SKM-1 (cell line): ENCODE measurements around the gene RUSC1.
"Not testable (repeated sequence)": the region's sequence is repeated elsewhere in the genome, so short reads cannot be mapped to it uniquely, and the experiment has no call there.

Source experiments
- DNase-seq: peaks from one replicate; lab custom pipeline; 2025; ENCODE audit not compliant: unreplicated experiment; lab: John Stamatoyannopoulos, UW

The RUSC1 gene

DNA sequence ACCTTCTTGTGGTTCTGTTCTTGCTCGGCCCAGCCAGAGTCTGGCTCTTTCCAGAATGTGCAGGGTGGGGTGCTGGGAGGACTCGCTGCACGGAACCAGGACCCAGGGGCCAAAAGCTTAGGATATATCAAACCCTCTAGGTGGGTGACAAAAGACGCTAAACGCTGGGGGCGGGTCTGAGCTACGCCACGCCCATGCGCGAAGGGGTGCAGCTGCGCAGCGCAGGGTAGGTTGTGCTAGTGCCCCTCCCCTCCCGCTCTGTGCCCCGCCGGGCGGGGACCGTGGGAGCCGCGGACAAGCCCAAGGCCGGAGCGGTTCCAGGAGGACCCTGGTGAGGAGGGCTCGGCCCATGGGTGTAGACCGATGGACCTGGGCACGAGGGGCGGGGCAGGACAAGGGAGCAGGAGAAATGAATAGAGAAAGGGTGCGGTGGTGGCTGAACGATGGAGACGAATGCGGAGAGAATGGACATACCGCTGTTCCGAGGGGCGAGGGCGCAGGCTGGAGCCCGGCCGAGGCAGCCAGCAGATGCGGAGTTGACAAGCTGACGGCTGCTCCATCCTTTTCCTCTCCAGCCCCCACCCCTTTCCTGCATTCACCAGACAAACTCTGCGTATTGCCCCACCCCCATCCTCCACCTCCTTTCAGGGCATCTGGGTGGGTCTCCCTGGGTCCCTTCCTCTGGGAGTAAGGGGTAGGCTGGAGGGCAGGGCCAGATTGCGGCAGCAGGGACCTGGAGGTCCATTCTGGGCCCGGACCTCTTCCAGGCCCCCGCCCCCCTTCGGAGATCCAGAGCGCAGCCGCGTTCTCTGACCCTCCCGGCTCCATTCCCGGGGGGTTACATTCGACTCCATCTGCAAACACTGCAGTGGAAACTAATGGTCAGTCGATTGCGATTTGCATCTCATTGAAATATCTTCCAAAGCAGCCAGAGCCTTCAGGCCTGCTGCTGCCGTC, at the start of gene RUSC1:
Gene RUSC1 (plus strand): TSS at position 234 of the 957 bp plus-strand sequence. CDS start 880 bp downstream, outside the sequence.
- DNase-seq = no peak

GRCh38 chr1:155272466-155273342, 48.0 kb upstream of the RUSC1 start:
- DNase-seq = no peak

DNA sequence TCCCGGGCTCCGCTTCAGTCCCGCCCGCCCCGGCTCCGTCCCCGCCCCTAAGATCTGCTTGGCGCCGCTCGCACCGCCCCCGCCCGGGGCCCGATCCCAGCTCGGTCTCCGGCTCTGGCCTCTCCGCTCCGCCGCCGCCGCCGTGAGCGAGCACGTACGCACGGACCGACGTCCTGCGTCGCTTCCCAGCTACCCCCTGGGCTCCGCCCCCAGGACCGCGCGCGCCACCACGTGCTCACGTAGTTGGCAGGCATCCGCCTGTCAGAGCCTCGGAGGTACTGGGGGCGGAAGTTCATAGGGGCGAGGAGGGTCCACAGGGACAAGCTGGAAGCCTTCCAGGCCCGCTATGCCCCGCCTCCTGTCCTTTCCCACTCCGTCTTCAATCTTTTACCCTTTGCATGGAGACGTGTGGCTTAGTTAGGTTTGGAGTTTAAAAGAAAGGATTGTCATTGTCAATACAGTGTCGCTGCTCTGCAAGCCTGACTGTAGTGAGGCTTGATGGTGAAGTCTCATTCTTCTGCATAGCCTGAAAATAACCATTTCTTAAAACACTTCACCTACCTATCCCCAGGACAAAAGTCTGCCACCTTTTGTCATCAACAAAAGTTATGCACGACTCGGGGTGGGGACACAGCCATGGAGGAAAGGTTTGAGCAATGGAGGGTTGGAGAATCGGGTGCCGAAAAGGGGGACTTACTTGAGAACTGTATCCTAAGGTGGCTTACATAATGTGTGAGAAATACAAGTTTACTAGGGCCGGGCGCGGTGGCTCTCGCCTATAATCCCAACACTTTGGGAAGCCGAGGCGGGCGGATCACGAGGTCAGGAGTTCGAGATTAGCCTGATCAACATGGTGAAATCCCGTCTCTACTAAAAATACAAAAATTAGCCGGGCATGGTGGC, 47.1 kb upstream of the RUSC1 start, which contains the start of gene CLK2:
Gene CLK2 (minus strand): TSS at position 162 of the 903 bp plus-strand sequence. CDS start 2,527 bp downstream, outside the sequence.
- DNase-seq = peak; percentile 97

- peak; percentile 99 for DNase-seq
These were observed 43.4 kb upstream of the RUSC1 start, which contains the start of gene HCN3 for GRCh38 chr1:155277070-155277901. HCN3 (plus strand) TSS chr1:155277463; CDS start chr1:155277591, 128 bp downstream.

GRCh38 chr1:155277902-155278688, 42.6 kb upstream of the RUSC1 start:
- DNase-seq = peak; percentile 21

GRCh38 chr1:155278689-155279160, 42.0 kb upstream of the RUSC1 start:
- DNase-seq = no peak

DNA sequence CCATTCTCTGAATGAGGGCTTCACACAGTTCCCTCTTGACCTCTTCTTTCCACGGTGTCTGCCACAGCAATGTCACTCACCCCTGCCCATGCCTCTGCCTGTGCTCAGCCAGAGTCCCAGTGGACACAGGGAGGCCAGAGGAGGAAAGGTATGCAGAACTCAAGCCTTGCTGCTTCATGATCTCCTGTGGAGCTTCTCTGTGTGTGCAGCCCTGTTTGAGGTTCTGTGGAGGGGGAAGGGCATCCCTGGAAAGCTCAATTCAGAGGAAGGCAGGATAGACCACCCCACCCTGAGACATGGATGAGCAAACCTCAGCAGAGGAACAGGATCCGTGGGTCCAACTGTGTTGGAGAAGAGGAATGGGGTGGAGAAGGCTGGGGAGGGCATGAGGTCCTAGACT, 41.4 kb upstream of the RUSC1 start:
- no peak for DNase-seq

DNA sequence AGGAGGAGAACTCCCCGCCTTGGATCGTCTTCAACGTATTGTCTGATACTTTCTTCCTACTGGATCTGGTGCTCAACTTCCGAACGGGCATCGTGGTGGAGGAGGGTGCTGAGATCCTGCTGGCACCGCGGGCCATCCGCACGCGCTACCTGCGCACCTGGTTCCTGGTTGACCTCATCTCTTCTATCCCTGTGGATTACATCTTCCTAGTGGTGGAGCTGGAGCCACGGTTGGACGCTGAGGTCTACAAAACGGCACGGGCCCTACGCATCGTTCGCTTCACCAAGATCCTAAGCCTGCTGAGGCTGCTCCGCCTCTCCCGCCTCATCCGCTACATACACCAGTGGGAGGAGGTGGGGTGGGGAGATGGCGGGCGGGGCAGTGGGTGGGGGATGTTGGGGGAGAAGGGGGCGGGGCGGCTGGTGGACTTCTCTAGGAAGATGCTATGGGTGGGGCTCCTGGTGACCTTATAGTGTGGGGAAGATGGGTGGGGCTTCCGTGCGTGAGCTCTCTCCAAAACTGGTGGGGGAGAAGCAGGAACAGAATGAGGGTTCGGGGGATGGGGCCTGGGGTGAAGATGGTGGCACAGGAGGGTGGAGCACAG, 38.1 kb upstream of the RUSC1 start:
- no peak for DNase-seq

- DNase-seq = no peak
These were observed 36.2 kb upstream of the RUSC1 start for GRCh38 chr1:155284476-155284875.

DNA sequence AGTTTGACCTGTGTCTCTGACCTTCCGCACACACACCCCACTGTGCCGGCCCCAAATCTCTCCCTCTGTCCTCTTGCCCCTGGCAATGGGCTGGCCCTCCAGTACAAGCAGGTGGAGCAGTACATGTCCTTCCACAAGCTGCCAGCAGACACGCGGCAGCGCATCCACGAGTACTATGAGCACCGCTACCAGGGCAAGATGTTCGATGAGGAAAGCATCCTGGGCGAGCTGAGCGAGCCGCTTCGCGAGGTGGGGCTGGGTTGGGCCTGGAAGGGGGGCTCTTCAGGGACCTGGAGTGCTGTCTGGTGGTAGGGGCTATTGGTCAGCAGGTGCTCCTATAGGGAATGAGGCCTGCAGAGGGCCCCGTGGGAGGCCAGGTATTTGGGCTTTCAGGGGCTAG, 35.6 kb upstream of the RUSC1 start:
- DNase-seq = no peak

DNA sequence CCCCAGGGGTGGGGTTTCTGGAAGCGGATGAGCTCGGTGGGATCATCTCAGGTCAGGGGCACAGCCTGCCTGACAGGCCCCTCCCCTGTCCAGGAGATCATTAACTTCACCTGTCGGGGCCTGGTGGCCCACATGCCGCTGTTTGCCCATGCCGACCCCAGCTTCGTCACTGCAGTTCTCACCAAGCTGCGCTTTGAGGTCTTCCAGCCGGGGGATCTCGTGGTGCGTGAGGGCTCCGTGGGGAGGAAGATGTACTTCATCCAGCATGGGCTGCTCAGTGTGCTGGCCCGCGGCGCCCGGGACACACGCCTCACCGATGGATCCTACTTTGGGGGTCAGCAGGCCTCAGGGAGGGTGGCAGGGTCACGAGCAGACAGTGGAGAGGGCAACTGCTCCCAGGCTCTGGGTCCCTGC, 35.1 kb upstream of the RUSC1 start:
- DNase-seq = no peak

DNA sequence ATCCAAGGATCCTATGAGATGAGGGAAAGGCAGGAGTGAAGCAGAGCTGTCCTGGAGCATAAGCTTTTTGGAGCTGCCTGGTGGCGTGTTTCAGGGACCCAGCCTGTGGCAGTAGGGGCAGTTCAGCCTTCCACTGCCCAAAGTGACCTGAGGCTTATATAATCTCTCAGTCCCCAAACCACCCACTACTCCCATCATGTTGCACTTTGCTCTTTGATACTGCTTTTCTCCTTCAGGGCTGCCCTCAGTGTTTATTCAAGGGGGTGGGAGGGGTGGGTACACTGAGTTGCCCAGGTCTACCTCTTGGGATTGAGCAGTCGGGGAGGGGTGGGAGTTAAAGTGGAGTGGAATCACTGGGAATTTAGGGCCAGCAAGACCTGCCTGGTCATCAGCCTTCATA, 34.1 kb upstream of the RUSC1 start:
- no peak for DNase-seq

DNA sequence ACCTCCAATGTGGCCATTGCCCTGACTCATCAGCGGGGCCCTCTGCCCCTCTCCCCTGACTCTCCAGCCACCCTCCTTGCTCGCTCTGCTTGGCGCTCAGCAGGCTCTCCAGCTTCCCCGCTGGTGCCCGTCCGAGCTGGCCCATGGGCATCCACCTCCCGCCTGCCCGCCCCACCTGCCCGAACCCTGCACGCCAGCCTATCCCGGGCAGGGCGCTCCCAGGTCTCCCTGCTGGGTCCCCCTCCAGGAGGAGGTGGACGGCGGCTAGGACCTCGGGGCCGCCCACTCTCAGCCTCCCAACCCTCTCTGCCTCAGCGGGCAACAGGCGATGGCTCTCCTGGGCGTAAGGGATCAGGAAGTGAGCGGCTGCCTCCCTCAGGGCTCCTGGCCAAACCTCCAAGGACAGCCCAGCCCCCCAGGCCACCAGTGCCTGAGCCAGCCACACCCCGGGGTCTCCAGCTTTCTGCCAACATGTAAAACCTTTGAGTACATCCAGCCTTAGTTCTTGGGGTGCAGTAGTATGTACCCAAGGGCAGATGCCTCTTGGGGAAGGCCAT, 32.6 kb upstream of the RUSC1 start:
- DNase-seq = no peak

- DNase-seq = not testable (repeated sequence)
These were observed 29.7 kb upstream of the RUSC1 start for GRCh38 chr1:155291006-155291405.

GRCh38 chr1:155293086-155293749, 27.5 kb upstream of the RUSC1 start:
- DNase-seq = no peak

DNA sequence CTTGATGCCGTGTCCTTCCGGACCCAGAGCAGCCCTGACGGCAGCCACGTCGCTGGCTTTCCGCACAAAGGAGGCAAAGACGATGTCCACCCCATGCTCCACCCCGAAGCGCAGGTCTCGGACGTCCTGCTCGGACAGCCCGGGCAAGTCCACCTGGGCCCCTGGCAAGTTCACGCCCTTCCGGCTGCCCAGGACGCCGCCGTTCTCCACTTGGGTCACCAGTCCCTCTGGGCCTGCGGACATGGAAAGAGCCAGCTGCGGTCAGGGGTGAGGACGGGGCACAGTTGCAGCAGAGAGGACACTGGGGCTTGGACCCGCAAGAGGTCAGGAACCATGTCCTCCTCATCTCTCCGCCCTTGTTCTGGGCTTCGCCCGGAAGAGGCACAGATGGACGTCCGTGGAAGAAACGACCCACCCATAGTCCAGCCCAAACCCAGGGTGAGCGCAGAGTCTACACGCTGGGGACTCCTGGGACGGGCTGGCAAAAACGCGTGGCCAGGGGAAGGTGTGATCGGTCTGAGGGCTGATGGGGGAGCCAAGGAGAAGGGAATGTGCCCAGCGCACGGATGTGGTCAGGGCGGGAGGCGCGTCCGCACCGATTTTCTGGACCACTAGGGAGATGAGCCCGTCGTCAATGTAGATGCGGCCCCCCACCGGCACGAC, 26.0 kb upstream of the RUSC1 start:
- DNase-seq = no peak
